HG03558 (cell line): Measurements from ENCODE around the gene HMOX2.

ENCODE experiments used
- ATAC-seq: cut with Tn5 transposase; IDR thresholded peaks from one replicate; pipeline ENCODE4 v1.9.1; 2021; ENCODE audit warnings: moderate number of reproducible peaks; ENCODE audit not compliant: unreplicated experiment; ENCODE audit errors: extremely low read depth

Gene HMOX2

DNA sequence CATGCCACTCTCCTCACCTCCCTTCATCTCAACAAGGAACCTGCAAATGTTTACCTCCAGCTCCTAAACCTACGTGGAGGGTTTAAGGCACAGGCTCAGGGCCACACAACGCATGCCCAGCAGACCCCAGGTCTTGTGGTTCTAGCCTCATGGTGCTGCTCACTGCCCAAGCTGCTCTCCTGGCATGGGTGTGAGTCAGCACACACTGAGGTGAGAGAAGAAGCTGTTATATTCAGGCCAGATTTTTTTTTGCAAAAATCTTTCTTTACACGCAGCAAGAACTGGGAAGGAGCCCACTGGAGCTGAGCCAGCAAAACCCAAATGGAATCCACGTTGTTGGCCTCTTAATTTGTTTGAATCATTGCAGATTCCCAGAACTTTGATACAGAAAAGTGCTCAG is 74.4 kb downstream of the HMOX2 start:
- no peak for ATAC-seq

DNA sequence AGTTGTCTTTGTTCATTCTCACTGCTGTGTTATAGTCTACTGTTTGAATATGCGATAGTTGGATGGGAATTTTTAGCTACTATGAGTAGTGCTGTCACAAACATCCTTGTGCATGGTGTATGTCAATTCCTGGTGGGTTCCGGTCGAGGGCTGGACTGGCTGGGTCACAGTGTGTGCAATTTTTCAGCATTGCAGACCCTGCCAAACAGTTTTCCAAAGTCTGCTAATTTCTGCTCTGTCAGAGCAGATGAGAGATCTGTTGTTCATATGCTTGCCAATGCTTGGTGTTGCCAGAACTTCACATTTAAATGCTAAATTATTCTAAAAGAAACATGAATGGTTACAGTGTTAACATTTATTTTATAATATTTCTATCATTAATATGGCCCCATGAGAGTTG is 76.3 kb downstream of the HMOX2 start:
- ATAC-seq: no peak

DNA sequence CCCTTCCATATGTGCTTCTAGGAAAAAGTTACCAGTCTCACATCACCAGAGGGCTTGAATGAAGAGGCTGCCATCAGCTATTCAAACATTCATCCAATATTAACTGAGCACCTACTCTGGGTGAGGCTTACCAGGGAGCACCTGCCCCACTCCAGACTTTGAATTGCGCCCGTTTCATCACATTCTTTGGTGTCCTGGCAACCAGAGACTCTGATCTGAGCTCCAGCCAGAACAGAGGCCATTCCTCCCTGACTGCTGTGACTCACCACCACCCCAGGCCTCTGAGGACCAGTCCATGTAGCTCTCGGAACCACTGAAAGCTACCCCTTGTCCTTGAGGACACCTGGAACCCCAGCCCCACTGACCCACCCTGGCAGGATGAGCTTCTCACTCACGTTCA is 79.9 kb downstream of the HMOX2 start, which contains the start of gene C16orf96:
TSS of gene C16orf96 (plus strand) at position 229 of the 400 bp plus-strand sequence. CDS start at position 379, 150 bp downstream.
- ATAC-seq: no peak

DNA sequence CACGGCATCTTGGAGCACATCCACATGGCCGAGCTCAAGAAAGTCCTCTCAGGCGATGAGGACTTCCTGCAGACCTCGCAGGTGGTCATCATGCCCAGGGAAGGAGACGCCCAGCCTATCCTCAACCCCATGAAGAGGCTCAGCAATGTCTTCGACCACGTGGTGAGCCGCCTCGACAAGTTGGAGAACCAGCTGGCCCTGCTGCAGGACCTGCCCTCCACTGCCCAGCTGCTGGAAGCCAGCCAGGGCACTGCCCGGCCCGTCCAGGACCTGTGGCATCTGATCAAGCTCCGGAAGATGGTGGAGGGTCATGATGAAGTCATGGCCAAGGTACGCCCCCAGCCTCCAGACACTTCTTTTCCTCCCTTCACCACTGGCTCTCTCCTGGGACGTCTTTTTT is 80.4 kb downstream of the HMOX2 start:
- no peak for ATAC-seq

DNA sequence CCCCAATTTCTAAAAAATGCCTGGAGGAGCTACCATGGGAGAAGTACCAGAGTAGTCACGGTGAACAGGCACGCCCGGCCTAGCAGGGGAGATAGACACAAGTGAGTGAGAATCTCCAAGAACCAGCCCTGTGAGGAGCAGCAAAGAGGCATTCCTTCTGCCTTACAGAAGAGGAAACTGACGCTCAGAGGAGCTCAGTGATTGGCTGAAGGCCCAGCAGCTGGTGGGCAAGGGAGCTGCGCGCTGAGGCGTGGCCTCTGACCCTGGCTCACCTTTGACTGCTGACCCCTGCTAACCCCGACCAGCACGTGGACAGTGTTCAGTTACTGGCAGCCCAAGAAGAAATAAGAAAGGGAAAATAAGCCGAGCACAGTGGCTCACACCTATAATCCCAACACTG is 81.8 kb downstream of the HMOX2 start:
- no peak for ATAC-seq
